PFSK-1 (cell line): Measurements from ENCODE around the gene PPM1H.

Source experiments
- FOXP2 ChIP-seq: optimal IDR thresholded peaks from 2 replicates; pipeline ENCODE3; 2011; ENCODE audit warnings: borderline replicate concordance, control low read depth, inconsistent platforms; ENCODE audit not compliant: insufficient read depth; ENCODE audit errors: extremely low read length, extremely low read depth
- POLR2AphosphoS5 ChIP-seq: IDR thresholded peaks from 2 replicates; pipeline ENCODE4 v1.6.1; 2012; ENCODE audit warnings: low read depth, mild to moderate bottlenecking, control low read depth, low read length, moderate library complexity

DNA sequence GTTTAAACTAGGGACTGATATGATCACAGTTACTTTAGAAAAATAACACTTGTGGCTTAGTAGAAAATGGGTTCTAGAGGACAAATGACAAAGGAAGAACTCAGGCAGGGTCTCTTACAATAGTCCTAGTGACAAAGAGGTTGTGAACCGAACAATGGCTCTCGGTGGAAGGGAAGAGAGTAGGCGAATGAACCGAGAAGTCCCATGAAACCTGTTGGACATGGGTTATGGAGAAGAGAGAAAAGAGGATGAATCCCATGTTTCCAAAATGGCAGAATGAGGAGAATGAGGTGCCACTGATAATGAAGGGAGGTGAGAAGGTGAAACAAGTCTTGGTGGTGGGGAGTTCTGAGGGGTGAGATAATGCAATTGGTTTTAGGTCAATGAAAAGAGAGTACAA lies 94.1 kb downstream of the PPM1H start:
- TF ChIP-seq POLR2AphosphoS5 (no peak), FOXP2 (no peak)
